GM18868 (cell line): ENCODE data around the gene SETBP1.
A peak's percentile ranks its signal among the peaks of the same experiment; 100 is the strongest.

Source experiments
- ATAC-seq: cut with Tn5 transposase; IDR thresholded peaks from one replicate; pipeline ENCODE4 v1.9.1; 2021; ENCODE audit warnings: mild to moderate bottlenecking, moderate library complexity; ENCODE audit not compliant: unreplicated experiment

The SETBP1 gene

DNA sequence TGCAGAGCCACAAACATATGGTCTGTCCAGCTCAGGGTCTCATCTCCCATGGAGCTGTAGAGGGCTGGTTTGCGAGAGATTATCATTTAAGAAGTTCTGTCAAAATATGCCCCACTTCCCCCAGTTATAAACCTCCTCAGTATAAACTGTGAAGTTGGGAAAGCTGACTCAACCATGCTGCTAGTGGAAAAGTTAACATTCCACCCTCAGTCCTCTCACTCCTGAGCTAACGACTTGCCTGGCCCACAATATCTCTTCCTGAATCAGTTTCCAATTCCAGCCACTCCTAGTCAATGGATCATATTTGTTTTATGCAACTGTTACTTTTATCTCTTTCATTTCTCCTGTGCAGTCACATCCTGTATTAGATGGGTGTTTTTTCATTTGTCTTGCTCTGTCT lies 326.2 kb downstream of the SETBP1 start:
- no peak for ATAC-seq

DNA sequence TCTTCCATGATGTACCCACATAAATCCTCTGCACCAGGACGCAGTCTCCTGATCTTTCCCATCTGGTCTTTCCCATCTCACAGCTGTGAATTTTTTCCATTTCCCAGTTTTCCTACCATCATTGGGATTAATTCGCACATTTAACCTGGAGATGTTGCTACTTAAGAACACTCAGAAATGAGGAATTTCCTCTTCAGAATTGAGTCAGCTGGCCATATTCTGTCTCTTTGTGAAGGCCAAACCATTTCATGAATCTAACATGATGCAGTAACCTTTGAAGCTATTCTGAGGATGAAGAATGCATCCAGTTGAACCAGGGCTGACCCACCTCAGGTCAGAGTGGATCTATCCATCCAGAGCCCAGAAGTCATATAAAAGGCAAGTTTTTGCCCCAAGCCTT lies 326.8 kb downstream of the SETBP1 start:
- ATAC-seq: no peak

DNA sequence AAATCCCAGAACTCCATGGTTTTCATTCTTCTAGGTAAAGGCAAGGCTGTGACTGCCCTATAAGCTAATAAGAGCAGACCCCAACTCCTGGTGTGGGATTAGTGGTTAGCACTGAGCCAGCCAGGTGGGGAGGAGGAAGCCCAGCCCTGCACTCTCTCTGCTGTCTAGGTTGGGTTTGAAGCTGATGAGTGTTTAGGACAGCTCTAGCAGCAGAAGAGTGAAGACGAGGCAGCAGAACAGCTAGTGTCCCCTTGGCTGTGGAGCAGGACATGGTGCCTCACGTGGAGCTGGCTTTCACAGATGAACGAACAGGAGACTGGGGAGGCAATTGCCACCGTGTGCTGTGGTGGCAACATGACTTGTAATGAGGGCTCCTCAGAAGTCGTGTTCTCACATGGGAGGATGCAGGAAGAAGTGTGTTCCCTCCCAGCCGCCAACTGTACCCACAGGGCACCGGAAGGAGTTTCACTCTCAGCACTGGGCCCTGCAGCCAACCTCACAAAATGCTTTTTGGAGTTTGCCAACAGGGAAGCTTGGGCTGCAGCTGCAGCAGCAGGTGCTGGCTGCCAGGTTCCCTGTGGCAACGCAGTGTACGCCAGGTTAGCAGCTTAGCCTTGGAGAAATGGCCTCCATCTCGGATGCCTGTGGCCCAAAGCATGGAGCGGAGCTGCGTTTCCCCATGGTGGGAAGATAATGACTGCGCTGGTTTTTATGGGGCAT lies 328.2 kb downstream of the SETBP1 start:
- no peak for ATAC-seq

DNA sequence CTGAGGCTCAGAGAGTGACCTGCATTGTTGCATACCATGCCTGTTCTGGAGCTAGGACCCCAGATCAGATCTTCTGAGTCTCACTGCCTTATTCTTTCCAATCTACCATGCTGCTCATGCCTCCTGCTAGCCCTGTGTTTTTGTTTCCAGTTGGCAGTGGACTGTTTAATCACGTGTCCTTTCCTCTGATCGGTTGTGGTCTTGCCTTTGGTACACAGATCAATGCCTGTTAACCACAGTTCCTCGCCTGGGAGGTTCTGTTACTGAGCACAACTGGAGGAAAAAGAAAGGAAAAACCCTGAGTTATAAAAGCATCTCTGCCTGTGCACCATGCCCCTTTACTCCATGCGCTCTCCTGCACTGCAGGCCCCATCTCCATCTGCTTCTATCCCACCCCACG lies 329.1 kb downstream of the SETBP1 start:
- ATAC-seq: no peak

DNA sequence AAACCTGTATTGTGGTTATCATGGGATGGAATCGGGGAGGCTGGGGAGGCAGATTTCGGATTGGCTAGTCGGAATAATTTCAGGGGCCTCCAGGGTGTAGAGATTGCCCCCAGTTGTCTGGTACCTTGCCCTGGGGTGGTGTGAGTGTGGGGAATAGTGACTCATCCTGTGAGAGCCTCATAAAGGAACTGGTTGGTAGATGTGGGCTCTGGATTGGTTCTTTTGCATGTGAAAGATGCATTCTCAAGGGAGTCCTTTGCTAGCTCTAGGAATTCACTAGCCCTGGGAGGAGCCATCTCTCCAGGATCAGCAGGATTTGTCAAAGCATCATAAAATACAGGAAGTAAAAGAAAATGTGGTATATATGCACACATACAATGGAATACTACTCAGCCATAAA lies 331.6 kb downstream of the SETBP1 start:
- ATAC-seq: no peak

DNA sequence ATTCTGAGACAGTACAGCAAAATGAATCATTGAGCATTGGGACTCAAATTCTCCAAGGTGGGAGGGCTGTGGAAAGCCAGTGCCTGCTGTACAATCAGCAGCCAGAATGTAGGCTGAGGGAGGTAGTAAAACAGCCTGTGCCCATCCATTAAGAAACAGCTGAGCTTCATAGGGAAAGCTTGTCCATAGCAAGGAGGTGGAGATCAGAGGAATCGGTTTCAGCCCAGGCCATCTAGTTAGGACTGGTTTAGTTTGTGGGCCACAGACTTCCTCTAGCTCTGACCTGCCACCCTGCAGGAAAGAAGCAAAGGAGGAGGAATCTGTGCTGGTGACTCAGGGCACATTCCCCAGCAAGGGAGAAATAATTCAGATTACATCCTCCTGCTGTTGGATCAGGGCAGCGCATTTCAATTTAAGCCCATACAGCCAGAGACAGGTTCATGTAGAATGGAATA lies 333.4 kb downstream of the SETBP1 start:
- ATAC-seq: no peak

DNA sequence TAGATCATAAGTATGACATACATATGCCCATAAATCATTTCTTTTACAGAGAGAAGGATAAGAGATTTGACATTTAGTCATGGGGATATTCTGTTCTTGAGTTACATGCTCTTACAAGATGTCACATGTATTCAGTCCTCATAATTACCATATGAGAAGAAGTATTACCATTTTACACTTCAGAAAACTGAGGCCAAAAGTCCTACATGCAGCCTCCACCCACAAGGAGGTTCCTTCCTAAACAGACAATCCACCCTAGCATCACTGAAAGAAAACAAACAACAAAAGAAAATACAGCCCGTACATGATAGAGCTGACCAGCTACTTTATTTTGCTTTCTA lies 335.1 kb downstream of the SETBP1 start:
- ATAC-seq: no peak

DNA sequence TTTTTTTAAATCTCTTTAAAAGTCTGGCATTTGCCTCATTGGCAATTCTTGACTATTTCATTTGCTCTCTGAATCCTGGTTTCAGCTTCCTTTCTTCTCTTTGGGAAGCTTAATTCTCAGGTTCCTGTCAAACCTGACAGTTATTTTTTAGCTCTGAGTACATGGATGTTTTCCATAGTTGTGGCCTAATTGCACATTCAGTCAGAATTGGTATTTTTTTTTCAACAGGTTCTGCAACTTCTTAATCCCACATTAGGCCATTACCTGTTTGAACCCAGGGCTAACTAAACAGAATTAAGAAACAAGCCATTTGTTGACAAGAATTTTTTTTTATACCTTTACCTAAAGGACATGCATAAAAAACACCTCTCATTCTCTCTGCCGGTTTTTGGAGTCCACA lies 338.8 kb downstream of the SETBP1 start:
- ATAC-seq: no peak

DNA sequence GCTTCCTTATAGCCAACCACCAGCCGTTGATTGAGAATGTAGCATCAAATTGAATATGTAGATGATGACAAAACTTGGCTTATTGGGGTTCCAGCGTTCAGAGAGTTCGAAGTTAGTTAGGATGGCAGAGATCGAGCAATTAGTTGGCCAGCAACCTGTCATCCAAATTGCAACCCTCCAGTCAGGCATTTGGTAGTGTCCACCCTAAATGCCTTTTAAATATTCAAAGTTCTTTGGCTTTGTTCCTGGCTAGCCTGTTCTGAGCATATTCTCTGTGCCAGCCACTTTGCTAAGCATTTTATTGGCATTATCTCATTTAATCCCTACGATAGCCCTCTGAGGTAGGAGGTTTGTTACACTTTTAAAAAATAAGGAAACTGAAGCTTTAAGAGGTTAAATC lies 342.8 kb downstream of the SETBP1 start:
- ATAC-seq: no peak

DNA sequence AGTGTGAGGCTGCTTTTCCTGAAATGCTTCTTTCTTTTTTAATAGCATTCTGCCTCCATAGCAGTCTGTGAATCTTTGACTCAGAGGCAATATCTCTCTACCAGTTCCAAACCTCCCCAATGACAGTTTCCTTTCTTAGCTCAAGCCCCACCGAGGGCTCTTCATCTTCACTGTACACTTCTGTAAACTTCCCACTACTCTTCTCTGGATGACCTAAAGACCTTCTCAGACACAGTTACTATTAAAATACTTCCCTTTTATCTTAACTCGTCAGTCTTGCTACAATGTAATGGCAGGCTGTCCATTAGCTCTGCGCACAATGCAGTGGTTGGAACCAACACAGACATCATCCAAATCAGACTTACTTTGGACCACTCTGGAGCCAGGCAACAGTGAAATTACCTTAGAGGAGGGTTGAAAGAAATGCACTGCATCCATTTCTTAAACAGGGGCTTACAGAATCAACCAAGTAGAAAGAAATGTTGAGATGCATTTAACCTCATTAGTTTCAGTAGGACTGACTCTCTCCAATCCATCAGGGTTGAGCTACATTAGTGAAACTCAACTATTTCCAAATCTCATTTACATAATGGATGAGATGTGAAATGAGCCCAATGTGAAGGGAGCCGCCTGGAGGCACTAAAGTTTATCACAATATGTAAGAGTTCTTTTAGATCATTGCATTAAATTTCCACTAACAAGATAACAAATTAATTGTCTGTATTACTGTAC lies 343.8 kb downstream of the SETBP1 start:
- no peak for ATAC-seq

DNA sequence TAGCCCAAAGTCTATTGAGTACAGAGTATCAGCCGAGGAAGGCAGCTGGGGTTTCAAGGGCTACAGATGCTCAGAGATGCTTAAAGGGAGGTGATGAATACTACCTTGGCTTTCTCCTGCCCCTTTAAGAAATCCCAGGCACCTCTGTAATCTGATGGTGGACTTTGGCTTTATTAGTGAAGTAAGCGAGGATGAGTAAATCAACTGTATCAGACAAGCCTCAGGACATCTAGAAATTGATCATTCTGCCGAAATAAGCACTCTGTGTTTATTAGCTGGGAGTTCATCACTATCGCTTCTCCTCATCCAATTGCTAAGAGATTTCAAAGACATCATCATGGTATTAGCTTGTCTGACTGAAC lies 344.4 kb downstream of the SETBP1 start:
- ATAC-seq: no peak

DNA sequence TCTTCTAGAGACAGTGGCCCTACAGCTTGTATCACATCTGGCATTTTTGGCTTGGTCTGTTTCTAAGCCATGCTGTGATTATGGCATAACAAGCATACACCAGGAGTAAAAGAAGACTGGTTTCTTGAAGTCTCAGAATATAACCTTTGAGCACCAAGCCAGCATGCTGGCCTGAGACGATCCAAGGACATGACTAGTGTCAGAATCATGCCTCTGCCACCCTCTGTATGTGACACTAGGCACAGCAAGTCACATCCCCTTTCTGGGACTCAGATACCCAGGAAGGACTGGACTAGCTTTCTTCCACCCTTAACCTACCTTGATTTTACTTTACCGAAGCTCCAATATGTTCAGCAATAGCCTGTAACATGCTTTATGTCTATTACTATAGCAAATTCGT lies 345.5 kb downstream of the SETBP1 start:
- ATAC-seq: peak; percentile 58

DNA sequence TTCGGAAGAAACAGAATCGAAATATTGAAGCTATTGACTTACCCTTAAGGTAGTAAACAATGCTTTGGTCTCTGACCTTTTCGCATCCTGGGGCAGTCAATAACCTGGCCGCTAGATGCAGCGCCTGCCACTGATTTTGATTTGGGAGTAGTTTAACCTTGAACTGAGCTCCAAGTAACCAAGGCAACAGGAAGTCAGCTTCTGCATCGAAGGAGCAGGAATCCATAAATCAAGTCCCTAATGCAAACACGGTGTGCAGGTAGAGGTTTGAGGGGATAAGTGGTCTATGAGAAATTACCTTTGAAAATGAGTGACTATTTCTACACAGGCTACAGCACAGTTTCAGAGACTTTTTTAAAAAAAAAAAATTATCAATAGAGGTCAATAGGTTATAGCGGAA lies 353.5 kb downstream of the SETBP1 start:
- no peak for ATAC-seq

DNA sequence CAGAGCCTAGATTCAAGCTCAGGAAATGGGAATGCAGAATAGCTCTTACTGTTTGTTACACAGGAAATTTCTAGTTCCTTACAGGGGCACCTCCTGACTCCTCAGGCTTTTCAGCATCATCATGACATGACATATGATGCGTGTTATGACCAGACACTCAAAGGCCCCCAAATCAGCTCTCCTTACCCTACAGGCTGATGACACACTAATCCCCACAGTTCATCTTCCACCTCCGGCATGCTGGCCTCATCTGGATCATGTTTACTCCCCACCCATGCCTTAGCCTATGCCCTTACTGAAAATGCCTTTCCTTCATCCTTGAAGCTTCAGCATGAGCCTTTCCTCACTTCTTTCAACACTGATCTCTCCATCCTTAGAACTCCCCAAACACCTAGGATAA lies 356.9 kb downstream of the SETBP1 start:
- ATAC-seq: no peak

DNA sequence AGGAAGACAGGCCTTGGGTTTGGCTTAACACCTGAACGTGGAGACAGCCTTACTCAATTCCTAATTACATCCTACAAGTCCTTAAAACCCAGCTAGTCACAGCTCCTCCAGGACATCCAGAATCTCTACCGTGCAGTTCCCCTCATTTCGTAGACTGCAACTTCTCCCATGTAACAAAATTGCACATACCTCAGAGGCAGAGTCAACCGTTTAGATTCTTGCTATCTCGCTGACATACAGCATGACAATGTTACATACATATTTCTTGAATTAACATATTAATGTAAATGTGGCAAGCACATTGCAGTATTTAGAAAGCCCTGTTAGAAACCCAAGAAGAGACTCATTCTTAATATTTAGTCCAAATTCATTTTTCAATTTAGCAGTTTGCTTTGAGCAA lies 358.7 kb downstream of the SETBP1 start:
- ATAC-seq: no peak

DNA sequence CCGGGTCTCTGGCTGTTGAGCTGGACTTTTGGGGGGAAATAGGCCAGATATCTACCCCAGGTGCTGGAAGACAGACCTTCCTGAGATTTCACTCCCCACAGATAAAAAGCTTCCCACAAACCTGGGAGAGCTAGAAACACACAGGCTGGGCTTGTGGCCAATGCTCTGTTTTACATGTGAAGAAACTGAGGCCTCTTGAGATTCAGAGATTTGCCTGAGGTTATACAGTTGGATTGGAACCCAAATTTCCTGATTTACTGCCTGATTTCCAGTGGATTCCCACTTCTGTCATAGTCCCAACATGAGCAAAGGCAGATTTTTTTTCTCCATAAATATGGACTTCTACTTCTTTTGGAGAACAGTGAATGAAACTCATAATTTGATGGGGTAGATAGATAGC lies 360.2 kb downstream of the SETBP1 start:
- ATAC-seq: no peak

DNA sequence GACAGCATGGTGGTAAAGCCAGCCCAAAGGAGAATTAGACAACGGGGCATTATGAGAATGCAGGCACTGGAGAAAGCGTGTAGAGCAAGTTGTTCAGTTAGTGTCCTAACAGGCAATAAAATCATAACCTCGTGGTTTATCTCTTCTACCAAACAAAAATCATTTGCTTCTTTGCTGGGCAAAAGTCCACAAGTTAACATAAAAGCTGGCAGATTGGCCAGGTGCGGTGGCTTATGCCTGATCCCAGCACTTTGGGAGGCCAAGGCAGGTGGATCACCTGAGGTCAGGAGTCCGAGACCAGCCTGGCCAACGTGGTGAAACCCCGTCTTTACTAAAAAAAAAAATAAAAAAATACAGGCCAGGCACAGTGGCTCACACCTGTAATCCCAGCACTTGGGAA lies 364.1 kb downstream of the SETBP1 start:
- ATAC-seq: no peak

DNA sequence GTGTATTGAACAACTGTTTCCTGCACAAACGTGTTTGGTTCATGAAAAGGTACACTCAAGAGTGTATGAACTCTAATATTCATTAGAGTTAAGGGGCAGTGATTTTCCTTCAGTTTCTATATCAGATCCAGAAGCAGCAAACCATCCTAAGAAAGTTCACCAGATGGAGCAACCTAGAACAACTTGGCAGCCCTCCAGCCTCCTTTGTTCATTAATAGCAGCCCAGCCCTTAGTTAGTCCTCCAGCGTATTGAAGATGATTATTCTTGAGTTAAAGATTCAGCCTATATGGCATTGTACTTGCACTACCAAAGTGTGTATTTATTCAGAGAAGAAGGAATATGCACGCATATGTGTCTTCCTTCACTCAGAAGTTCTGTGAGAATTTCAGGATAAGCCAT lies 365.5 kb downstream of the SETBP1 start:
- no peak for ATAC-seq

DNA sequence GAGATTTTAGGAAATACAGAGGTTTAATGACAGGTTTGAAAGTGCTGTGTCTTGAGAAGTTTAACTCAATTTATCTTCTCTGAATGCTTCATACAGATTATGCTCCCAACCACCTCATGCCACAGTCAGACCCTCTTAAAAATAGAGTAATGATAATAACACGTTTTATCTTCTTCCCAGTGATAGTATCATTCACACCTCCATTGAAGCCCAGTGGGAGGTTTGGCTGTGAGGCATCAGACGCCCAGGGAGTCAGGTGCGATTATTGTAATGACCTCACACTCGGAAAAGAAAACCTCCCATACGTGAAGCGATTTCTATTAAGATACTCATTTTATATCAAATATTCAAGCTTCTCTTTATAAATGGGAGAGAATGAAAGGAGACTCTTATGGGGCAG lies 366.3 kb downstream of the SETBP1 start:
- no peak for ATAC-seq

DNA sequence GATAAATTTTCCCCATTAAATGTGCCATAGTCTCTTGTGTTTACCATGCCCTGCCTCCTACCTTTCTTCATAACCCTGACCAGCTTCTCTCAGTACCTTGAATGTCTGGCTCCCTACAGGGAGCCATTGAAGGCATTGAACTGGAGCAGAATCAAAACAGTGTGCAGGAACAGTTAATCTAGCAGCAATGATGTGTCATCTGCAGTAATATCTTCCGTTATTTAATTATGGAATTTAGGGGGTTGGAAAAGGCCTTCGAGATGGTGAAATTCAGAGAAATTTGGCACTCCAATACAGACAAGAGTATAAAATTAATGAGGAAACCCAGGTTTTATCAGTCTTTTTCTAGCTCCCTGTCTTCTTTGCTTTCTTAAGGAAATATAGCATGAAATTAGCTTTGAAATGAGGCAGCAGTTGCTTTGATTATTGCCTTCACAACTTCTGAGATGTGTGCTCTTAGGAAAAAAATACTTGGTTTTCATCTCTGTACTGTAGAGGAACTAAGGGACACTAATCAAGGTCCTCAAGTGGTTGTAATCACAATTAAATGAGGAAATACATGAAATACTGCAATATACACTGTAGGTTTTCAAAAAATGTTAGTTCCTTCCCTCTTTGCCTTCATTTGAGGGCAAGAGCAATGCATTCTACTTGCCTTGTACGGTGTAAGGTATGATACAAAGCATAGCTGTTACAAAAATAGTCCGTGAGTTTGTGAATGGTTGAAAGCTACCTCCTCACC lies 369.1 kb downstream of the SETBP1 start:
- no peak for ATAC-seq

DNA sequence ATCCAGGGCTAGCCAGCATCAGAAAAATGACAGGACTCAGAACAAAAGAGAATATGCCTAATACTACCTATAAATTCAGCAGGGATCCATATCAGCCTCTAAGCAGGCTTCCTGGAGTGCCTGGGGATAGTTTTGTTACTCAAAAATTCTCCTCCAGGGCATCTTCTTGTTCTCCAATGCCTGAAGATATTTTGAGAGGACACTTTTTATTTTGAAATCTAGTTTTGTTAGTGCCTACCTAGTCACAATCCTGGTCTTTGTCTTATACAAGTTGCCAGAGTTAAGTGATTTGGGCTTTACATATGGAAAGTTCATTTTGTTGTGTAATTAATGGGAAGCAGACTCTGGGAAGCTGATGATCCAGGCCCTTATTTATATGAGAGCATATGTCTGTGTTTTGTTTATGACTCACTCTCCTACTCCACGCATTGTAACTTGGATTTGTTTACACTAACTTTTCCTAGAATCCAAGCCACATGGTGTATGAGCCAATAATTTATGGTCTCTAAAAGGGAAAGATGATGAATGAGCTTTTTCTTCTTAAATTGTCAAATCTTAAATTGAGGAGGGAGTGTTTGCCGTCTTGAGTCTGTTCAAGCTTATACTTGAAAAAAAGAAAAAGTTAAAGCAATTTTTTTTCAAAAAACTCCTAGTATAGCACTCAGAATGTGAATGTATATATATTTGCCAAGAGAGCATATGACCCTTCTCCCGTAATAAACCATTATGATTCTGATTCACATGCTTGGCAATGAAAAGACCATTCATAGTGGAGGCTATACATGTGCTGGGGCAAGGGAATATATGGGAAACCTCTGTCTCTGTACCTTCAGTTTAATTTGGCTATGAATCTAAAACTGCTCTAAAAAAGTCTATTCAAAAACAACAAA lies 370.3 kb downstream of the SETBP1 start:
- no peak for ATAC-seq
